ENCODE measurements around the gene ZBED3. TPM values are rescaled to one million over a fixed set of nuclear protein-coding genes. Genes with fewer than 3 reads are reported as not detected.

Gene ZBED3
- total RNA-seq, 1 experiment from 2014 or later, result 7.8 TPM

- Histone ChIP-seq H4K8ac (replicated peaks; ENCODE audit: insufficient read length, low read depth, low read length) (no peak overlapping the region), H3K23me2 (ENCODE audit: insufficient read length, low read depth, low read length, poor library complexity, severe bottlenecking) (no peaks in the 10 kb centered on the region), H2BK12ac (ENCODE audit: insufficient read length, low read depth, low read length) (no peak overlapping the region), H3K9ac (ENCODE audit: extremely low read depth, insufficient read length, low read length) (no peak overlapping the region), H3K27ac (ENCODE audit: insufficient read length, low read depth, low read length) (no peak overlapping the region), H3K4ac (ENCODE audit: low read depth, low read length) (no peak overlapping the region), H2BK120ac (ENCODE audit: low read depth, low read length, poor library complexity, severe bottlenecking) (no peak overlapping the region), H2AFZ (ENCODE audit: low read length) (no peak overlapping the region), H4K5ac (ENCODE audit: insufficient read length, low read depth, low read length) (no peak overlapping the region), H3K56ac (ENCODE audit: insufficient read length, low read depth, low read length) (no peak overlapping the region), H2BK5ac (ENCODE audit: insufficient read length, low read length) (no peak overlapping the region), H3K4me2 (ENCODE audit: insufficient read depth, insufficient read length, low read length) (no peak overlapping the region), H3K27me3 (ENCODE audit: insufficient read depth, low read length) (no peaks in the 10 kb centered on the region), H3K14ac (ENCODE audit: insufficient read depth, low read length) (no peak overlapping the region), H3K23ac (ENCODE audit: insufficient read length, low read depth, low read length) (no peak overlapping the region), H4K91ac (ENCODE audit: insufficient read length, low read depth, low read length) (no peak overlapping the region), H3K79me2 (ENCODE audit: insufficient read depth, low read length) (no peaks in the 10 kb centered on the region), H2AK5ac (ENCODE audit: insufficient read length, low read length) (no peak overlapping the region), H3K4me1 (ENCODE audit: insufficient read depth, low read length) (no peaks in the 10 kb centered on the region), H2BK15ac (ENCODE audit: low read depth, low read length) (no peak overlapping the region), H2BK20ac (ENCODE audit: low read depth, low read length, poor library complexity, severe bottlenecking) (no peak overlapping the region), H3K18ac (ENCODE audit: insufficient read length, low read depth, low read length) (no peak overlapping the region), H3K79me1 (ENCODE audit: insufficient read depth, low read depth, low read length, poor library complexity, severe bottlenecking) (no peaks in the 10 kb centered on the region), H3K9me3 (ENCODE audit: control insufficient read depth, low read depth, low read length) (no peaks in the 10 kb centered on the region), H4K20me1 (ENCODE audit: control insufficient read depth, insufficient read depth, insufficient read length) (no peaks in the 10 kb centered on the region), H3T11ph (ENCODE audit: low read length) (no peak overlapping the region)
- Mint-ChIP-seq H3K27ac (no peak overlapping the region), H3K9me3 (no peaks in the 10 kb centered on the region), H3K27me3 (ENCODE audit: low read depth) (no peaks in the 10 kb centered on the region), H3K4me3 (no peak overlapping the region), H3K4me1 (no peaks in the 10 kb centered on the region), H3K36me3 (ENCODE audit: insufficient read depth in 1 of 3, low read depth in 3 of 3) (no peaks in the 10 kb centered on the region; a peak in 1 of 7 replicates)
- no peak for DNase-seq
- TF ChIP-seq CTCF (conservative IDR thresholded peaks at IDR 0.05), result no peak
- no CpG with 5 or more reads among the region's 3 CpGs for whole genome bisulfite sequencing (ENCODE audit: extremely low coverage, insufficient read length, low lambda C conversion rate)
These were observed 44.3 kb upstream of the ZBED3 start for GRCh38 chr5:77131361-77131760.
